GM12801 (cell line): Measurements from ENCODE around the gene C5AR2.

Source experiments
- TF ChIP-seq, protein P1 (sequence below): IDR thresholded peaks from one replicate; pipeline ENCODE4 v1.5.1; 2011; ENCODE audit warnings: control low read depth; ENCODE audit not compliant: insufficient read length; ENCODE audit errors: extremely low read depth

The C5AR2 gene

DNA sequence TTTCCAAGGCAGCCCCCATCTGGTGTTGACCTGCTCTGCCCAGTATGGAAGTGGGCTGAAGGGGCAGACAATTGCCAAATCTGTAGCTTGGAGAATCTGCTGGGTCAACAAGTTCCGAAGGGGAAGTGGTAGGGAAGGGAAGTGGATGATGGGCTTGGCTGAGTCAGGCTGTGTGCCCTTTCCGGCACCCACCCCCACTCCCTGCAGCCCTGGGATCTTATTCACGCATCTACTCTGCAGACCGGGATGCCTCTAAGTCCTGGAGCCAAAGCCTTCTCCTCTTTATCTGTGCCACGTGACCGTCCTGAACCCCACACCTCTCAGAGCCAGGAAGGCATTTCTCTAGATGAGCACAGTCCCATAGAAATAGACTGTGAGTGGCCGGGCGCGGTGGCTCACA lies 7.5 kb upstream of the C5AR2 start:
- TF ChIP-seq, protein P1, sequence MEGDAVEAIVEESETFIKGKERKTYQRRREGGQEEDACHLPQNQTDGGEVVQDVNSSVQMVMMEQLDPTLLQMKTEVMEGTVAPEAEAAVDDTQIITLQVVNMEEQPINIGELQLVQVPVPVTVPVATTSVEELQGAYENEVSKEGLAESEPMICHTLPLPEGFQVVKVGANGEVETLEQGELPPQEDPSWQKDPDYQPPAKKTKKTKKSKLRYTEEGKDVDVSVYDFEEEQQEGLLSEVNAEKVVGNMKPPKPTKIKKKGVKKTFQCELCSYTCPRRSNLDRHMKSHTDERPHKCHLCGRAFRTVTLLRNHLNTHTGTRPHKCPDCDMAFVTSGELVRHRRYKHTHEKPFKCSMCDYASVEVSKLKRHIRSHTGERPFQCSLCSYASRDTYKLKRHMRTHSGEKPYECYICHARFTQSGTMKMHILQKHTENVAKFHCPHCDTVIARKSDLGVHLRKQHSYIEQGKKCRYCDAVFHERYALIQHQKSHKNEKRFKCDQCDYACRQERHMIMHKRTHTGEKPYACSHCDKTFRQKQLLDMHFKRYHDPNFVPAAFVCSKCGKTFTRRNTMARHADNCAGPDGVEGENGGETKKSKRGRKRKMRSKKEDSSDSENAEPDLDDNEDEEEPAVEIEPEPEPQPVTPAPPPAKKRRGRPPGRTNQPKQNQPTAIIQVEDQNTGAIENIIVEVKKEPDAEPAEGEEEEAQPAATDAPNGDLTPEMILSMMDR: no peak

DNA sequence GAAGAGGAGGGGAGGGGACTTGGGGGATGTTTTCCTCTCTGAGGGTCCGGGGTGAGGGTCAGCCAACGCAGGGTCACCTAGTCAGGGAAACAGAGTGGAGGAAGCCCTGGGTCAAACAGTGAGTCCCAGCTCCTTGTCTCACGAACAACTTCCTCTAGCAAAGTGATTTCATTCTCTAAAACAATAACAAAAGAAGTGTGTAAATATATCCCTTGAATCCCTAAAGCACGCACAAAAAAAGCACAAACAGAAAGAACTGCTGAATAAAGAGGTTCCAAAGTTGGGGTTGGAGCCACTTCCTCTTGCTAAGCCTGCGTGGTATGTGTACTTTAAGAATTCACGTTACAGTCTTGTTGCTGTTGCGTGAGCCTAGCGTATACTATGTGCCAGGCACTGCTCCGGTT lies 1.5 kb upstream of the C5AR2 start:
- TF ChIP-seq, protein P1: no peak

DNA sequence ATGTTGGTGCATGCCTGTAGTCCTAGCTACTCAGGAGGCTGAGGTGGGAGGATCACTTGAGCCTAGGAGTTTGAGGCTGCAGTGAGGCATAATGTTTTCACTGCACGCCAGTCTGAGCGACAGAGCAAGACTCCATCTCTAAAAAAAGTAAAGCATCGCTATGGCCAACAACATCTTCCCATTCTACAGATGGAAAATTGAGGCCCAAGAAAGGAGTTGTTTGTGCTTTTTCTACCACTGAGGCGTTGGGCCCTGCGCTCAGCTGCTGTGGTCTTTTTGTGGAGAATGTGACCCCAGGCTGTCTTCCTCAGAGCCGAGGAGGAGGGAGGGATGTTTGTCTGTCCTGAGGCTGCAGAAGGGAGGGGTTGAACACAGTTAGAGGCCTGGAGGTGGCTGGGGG lies 485 bp upstream of the C5AR2 start:
- TF ChIP-seq, protein P1: no peak

DNA sequence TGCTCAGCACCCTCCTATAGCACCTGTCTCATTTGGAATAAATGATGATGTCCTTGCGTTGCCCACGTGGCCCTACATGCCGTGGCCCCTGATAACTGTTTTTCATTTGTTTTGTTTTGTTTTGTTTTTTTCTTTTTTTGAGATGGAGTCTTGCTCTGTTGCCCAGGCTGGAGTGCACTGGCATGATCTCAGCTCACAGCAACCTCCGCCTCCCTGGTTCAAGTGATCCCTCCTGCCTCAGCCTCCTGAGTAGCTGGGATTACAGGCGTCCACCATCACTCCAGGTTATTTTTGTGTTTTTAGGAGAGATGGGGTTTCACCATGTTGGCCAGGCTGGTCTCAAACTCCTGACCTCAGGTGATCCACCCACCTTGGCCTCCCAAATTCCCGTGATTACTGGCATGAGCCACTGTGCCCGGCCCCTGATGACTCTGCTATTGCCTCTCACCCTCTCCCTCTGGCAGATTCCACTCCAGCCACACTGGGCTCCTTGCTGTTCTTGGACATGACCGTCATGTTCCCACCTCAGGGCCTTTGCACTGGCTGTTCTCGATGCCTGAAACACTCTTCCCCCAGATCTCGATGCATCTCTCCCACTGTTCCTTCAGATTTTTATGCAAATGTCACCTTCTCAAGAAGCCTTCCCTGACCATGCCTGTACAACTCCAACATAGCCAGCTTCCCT lies 7.4 kb downstream of the C5AR2 start:
- TF ChIP-seq, protein P1: no peak

DNA sequence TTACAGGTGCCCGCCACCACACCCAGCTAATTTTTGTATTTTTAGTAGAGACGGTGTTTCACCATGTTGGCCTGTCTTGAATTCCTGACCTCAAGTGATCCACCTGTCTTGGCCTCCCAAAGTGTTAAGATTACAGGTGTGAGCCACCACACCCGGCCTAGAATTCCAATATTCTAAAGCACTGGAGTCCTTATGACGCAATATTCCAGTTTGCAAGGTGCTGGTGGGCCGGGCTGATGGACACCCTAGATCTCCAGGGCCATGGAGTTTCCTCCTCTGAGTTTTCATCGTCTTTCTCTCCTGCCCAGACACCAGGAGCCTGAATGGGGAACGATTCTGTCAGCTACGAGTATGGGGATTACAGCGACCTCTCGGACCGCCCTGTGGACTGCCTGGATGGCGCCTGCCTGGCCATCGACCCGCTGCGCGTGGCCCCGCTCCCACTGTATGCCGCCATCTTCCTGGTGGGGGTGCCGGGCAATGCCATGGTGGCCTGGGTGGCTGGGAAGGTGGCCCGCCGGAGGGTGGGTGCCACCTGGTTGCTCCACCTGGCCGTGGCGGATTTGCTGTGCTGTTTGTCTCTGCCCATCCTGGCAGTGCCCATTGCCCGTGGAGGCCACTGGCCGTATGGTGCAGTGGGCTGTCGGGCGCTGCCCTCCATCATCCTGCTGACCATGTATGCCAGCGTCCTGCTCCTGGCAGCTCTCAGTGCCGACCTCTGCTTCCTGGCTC lies 8.7 kb downstream of the C5AR2 start:
- TF ChIP-seq, protein P1: no peak

DNA sequence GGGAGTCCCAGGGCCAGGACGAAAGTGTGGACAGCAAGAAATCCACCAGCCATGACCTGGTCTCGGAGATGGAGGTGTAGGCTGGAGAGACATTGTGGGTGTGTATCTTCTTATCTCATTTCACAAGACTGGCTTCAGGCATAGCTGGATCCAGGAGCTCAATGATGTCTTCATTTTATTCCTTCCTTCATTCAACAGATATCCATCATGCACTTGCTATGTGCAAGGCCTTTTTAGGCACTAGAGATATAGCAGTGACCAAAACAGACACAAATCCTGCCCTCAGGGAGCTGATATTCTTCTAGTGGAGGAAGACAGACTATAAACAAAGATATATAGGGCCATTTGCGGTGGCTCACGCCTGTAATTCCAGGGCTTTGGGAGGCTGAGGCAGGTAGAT lies 9.8 kb downstream of the C5AR2 start:
- TF ChIP-seq, protein P1: no peak

DNA sequence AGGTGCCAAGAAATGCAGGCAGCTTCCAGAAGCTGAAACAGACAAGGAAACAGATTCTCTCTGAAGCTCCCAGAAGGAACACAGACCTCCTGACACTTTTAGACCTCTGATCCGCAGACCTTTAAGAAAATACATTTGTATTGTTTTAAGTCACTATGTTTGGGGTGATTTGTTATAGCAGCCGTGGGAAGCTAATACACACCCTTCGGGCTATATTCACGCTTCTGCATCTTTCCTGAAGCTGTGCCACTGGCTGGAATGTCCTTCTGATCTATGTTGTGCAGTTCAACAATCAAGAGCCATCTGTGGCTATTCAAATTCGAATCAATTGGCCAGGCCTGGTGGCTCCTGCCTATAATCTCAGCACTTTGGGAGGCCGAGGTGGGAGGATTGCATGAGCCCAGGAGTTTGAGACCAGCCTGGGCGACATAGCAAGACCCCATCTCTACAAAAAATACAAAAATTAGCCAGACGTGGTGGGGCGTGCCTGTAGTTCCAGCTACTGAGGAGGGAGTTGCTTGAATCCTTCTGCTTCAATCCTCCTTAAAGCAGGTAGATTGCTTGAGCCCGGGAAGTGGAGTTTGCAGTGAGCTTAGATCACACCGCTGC lies 11.3 kb downstream of the C5AR2 start:
- TF ChIP-seq, protein P1: no peak
